ENCODE data around the gene PROM2.

GRCh38 chr2:95232232-95232631 is 42.0 kb upstream of the PROM2 start:
- TF ChIP-seq CTCF (conservative IDR thresholded peaks at IDR 0.05; ENCODE audit: low read depth in 2 of 2) (no peak), EZH2phosphoT487 (IDR thresholded peaks at IDR 0.05; ENCODE audit: unreplicated experiment) (no peak), EZH2 (IDR thresholded peaks at IDR 0.05; ENCODE audit: low read depth, unreplicated experiment) (no peak), REST (IDR thresholded peaks at IDR 0.05; ENCODE audit: unreplicated experiment) (no peak), ZNF331 (CRISPR knock-in tag; IDR thresholded peaks at IDR 0.05; ENCODE audit: low read depth) (no peak), POLR2AphosphoS5 (IDR thresholded peaks at IDR 0.05; ENCODE audit: low read depth) (no peak), ZNF114 (CRISPR knock-in tag; IDR thresholded peaks at IDR 0.05) (no peak)

Measured in GM23338 (cell line).